ENCODE data around the gene MAML2. TPM values are rescaled to one million over a fixed set of nuclear protein-coding genes. Genes with fewer than 3 reads are reported as not detected.

Gene MAML2
- total RNA-seq, 1 experiment from 2014 or later, result 0.11 TPM

DNA sequence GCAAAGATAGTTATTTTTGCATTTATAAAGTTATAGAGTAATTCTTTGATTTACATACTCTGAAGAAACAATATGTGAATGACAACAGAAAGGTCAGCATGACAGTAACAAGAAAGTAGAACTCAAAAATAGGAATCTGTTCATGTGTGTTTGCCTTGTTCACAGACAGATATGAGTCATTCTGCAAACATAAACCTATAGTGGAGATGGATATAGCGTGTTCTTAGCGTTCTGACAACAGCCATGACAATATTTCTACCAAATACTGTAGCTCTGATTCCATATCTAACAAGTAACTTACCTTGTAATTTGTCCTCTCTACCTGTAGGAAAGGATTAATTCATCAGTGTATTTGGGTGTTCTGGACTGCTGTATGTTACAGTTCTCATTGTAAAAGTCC lies 210.6 kb downstream of the MAML2 start:
- Histone ChIP-seq H3K9ac (ENCODE audit: low read length) (no peak overlapping the region), H4K20me1 (ENCODE audit: insufficient read depth, low read depth, low read length) (no peaks in the 10 kb centered on the region), H3K4me2 (ENCODE audit: low read depth, low read length, poor library complexity, severe bottlenecking) (no peak overlapping the region), H3K27ac (ENCODE audit: low read length) (no peak overlapping the region), H3K4me3 (ENCODE audit: low read length) (no peak overlapping the region), H2AFZ (ENCODE audit: low read length) (no peak overlapping the region), H3K9me2 (replicated peaks; ENCODE audit: insufficient read depth, low read length) (no peaks in the 10 kb centered on the region), H3K79me2 (ENCODE audit: low read length) (no peaks in the 10 kb centered on the region), H3K27me3 (ENCODE audit: low read length) (no peaks in the 10 kb centered on the region), H3K9me3 (ENCODE audit: low read length) (no peaks in the 10 kb centered on the region), H3K4me1 (ENCODE audit: low read length) (no peaks in the 10 kb centered on the region), H3K36me3 (ENCODE audit: insufficient read depth, low read length) (no peaks in the 10 kb centered on the region)
- DNase-seq, result no peak

GRCh38 chr11:96130061-96130620 lies 212.9 kb downstream of the MAML2 start:
- Histone ChIP-seq H3K9ac (ENCODE audit: low read length) (no peak overlapping the region), H3K27me3 (ENCODE audit: low read length) (no peaks in the 10 kb centered on the region), H3K4me3 (ENCODE audit: low read length) (no peak overlapping the region), H2AFZ (ENCODE audit: low read length) (no peak overlapping the region), H4K20me1 (ENCODE audit: insufficient read depth, low read depth, low read length) (no peaks in the 10 kb centered on the region), H3K79me2 (ENCODE audit: low read length) (no peaks in the 10 kb centered on the region), H3K36me3 (ENCODE audit: insufficient read depth, low read length) (no peaks in the 10 kb centered on the region), H3K9me2 (replicated peaks; ENCODE audit: insufficient read depth, low read length) (no peaks in the 10 kb centered on the region), H3K9me3 (ENCODE audit: low read length) (no peaks in the 10 kb centered on the region), H3K4me1 (ENCODE audit: low read length) (no peaks in the 10 kb centered on the region), H3K4me2 (ENCODE audit: low read depth, low read length, poor library complexity, severe bottlenecking) (no peak overlapping the region), H3K27ac (ENCODE audit: low read length) (no peak overlapping the region)
- DNase-seq, result no peak

GRCh38 chr11:96127596-96127959 lies 215.4 kb downstream of the MAML2 start:
- H2AFZ ChIP-seq (ENCODE audit: low read length), result no peak overlapping the region
- no peak overlapping the region for H3K9ac ChIP-seq (ENCODE audit: low read length)
- H3K79me2 ChIP-seq (ENCODE audit: low read length), result no peaks in the 10 kb centered on the region
- no peak overlapping the region for H3K4me2 ChIP-seq (ENCODE audit: low read depth, low read length, poor library complexity, severe bottlenecking)
- H3K27ac ChIP-seq (ENCODE audit: low read length), result no peak overlapping the region
- H3K9me3 ChIP-seq (ENCODE audit: low read length), result no peaks in the 10 kb centered on the region
- no peak overlapping the region for H3K4me3 ChIP-seq (ENCODE audit: low read length)
- no peaks in the 10 kb centered on the region for H3K9me2 ChIP-seq (replicated peaks; ENCODE audit: insufficient read depth, low read length)
- H3K4me1 ChIP-seq (ENCODE audit: low read length), result no peaks in the 10 kb centered on the region
- H3K36me3 ChIP-seq (ENCODE audit: insufficient read depth, low read length), result no peaks in the 10 kb centered on the region
- no peak for DNase-seq
- H4K20me1 ChIP-seq (ENCODE audit: insufficient read depth, low read depth, low read length), result no peaks in the 10 kb centered on the region
- H3K27me3 ChIP-seq (ENCODE audit: low read length), result no peaks in the 10 kb centered on the region

GRCh38 chr11:96126917-96127595 lies 215.9 kb downstream of the MAML2 start:
- Histone ChIP-seq H3K9me2 (replicated peaks; ENCODE audit: insufficient read depth, low read length) (no peaks in the 10 kb centered on the region), H3K9ac (ENCODE audit: low read length) (no peak overlapping the region), H2AFZ (ENCODE audit: low read length) (no peak overlapping the region), H3K27ac (ENCODE audit: low read length) (no peak overlapping the region), H3K4me3 (ENCODE audit: low read length) (no peak overlapping the region), H3K4me2 (ENCODE audit: low read depth, low read length, poor library complexity, severe bottlenecking) (no peak overlapping the region), H4K20me1 (ENCODE audit: insufficient read depth, low read depth, low read length) (no peaks in the 10 kb centered on the region), H3K36me3 (ENCODE audit: insufficient read depth, low read length) (no peaks in the 10 kb centered on the region), H3K79me2 (ENCODE audit: low read length) (no peaks in the 10 kb centered on the region), H3K9me3 (ENCODE audit: low read length) (no peaks in the 10 kb centered on the region), H3K27me3 (ENCODE audit: low read length) (no peaks in the 10 kb centered on the region), H3K4me1 (ENCODE audit: low read length) (no peaks in the 10 kb centered on the region)
- no peak for DNase-seq

GRCh38 chr11:96125400-96125799 lies 217.6 kb downstream of the MAML2 start:
- H3K9me3 ChIP-seq (ENCODE audit: low read length), result no peaks in the 10 kb centered on the region
- H3K27ac ChIP-seq (ENCODE audit: low read length), result no peak overlapping the region
- DNase-seq, result no peak
- H3K79me2 ChIP-seq (ENCODE audit: low read length), result no peaks in the 10 kb centered on the region
- no peak overlapping the region for H3K4me3 ChIP-seq (ENCODE audit: low read length)
- no peaks in the 10 kb centered on the region for H3K36me3 ChIP-seq (ENCODE audit: insufficient read depth, low read length)
- no peak overlapping the region for H2AFZ ChIP-seq (ENCODE audit: low read length)
- no peak overlapping the region for H3K4me2 ChIP-seq (ENCODE audit: low read depth, low read length, poor library complexity, severe bottlenecking)
- no peaks in the 10 kb centered on the region for H3K27me3 ChIP-seq (ENCODE audit: low read length)
- H4K20me1 ChIP-seq (ENCODE audit: insufficient read depth, low read depth, low read length), result no peaks in the 10 kb centered on the region
- no peaks in the 10 kb centered on the region for H3K4me1 ChIP-seq (ENCODE audit: low read length)
- no peak overlapping the region for H3K9ac ChIP-seq (ENCODE audit: low read length)
- H3K9me2 ChIP-seq (replicated peaks; ENCODE audit: insufficient read depth, low read length), result no peaks in the 10 kb centered on the region

GRCh38 chr11:96124155-96124554 lies 218.8 kb downstream of the MAML2 start:
- Histone ChIP-seq H3K27ac (ENCODE audit: low read length) (no peak overlapping the region), H3K79me2 (ENCODE audit: low read length) (no peaks in the 10 kb centered on the region), H3K4me2 (ENCODE audit: low read depth, low read length, poor library complexity, severe bottlenecking) (no peak overlapping the region), H3K4me3 (ENCODE audit: low read length) (no peak overlapping the region), H3K36me3 (ENCODE audit: insufficient read depth, low read length) (no peaks in the 10 kb centered on the region), H3K9me2 (replicated peaks; ENCODE audit: insufficient read depth, low read length) (no peaks in the 10 kb centered on the region), H2AFZ (ENCODE audit: low read length) (no peak overlapping the region), H3K9me3 (ENCODE audit: low read length) (no peaks in the 10 kb centered on the region), H3K9ac (ENCODE audit: low read length) (no peak overlapping the region), H3K4me1 (ENCODE audit: low read length) (no peaks in the 10 kb centered on the region), H3K27me3 (ENCODE audit: low read length) (no peaks in the 10 kb centered on the region), H4K20me1 (ENCODE audit: insufficient read depth, low read depth, low read length) (no peaks in the 10 kb centered on the region)
- no peak for DNase-seq

GRCh38 chr11:96123301-96123700 lies 219.7 kb downstream of the MAML2 start:
- Histone ChIP-seq H3K4me3 (ENCODE audit: low read length) (no peak overlapping the region), H3K4me1 (ENCODE audit: low read length) (no peaks in the 10 kb centered on the region), H3K27me3 (ENCODE audit: low read length) (no peaks in the 10 kb centered on the region), H2AFZ (ENCODE audit: low read length) (no peak overlapping the region), H3K9ac (ENCODE audit: low read length) (no peak overlapping the region), H3K4me2 (ENCODE audit: low read depth, low read length, poor library complexity, severe bottlenecking) (no peak overlapping the region), H3K79me2 (ENCODE audit: low read length) (no peaks in the 10 kb centered on the region), H4K20me1 (ENCODE audit: insufficient read depth, low read depth, low read length) (no peaks in the 10 kb centered on the region), H3K9me2 (replicated peaks; ENCODE audit: insufficient read depth, low read length) (no peaks in the 10 kb centered on the region), H3K27ac (ENCODE audit: low read length) (no peak overlapping the region), H3K36me3 (ENCODE audit: insufficient read depth, low read length) (no peaks in the 10 kb centered on the region), H3K9me3 (ENCODE audit: low read length) (no peaks in the 10 kb centered on the region)
- no peak for DNase-seq

DNA sequence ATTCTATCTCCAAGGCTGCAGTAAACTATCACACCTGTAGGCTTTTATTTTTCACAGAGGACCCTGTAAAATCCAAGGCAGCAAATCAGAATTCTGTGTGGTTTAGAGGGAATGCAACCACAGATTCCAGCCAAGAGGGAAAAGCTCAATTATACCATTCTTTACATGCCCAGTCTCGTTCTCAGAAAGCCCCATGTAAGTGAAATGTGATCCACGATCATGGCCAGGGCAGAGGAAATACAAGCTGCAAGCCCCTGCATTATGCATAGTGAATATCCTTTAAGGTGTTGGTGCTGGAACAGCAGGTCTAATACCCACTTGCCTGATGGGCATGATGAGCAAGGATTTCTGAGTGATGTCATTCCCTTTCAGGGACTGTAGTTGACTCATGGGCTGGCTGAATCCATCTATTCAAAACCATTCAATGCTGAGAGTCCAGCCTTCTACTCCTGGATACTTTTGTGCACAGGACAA lies 220.4 kb downstream of the MAML2 start:
- Histone ChIP-seq H3K79me2 (ENCODE audit: low read length) (no peaks in the 10 kb centered on the region), H3K9me2 (replicated peaks; ENCODE audit: insufficient read depth, low read length) (no peaks in the 10 kb centered on the region), H3K4me2 (ENCODE audit: low read depth, low read length, poor library complexity, severe bottlenecking) (no peak overlapping the region), H3K27me3 (ENCODE audit: low read length) (no peaks in the 10 kb centered on the region), H3K9ac (ENCODE audit: low read length) (no peak overlapping the region), H3K9me3 (ENCODE audit: low read length) (no peaks in the 10 kb centered on the region), H4K20me1 (ENCODE audit: insufficient read depth, low read depth, low read length) (no peaks in the 10 kb centered on the region), H3K4me1 (ENCODE audit: low read length) (no peaks in the 10 kb centered on the region), H3K4me3 (ENCODE audit: low read length) (no peak overlapping the region), H2AFZ (ENCODE audit: low read length) (no peak overlapping the region), H3K27ac (ENCODE audit: low read length) (no peak overlapping the region), H3K36me3 (ENCODE audit: insufficient read depth, low read length) (no peaks in the 10 kb centered on the region)
- DNase-seq, result no peak

Measured in Karpas-422 (cell line).